Ascending aorta (tissue), 2 donors: ENCODE data around the gene VPS35. TPM values are rescaled to one million over a fixed set of nuclear protein-coding genes. Genes with fewer than 3 reads are reported as not detected.
A peak's percentile ranks its signal among the peaks of the same experiment; 100 is the strongest.

Source experiments
- DNase-seq, 2 donors: peaks; one replicate each; pipeline ENCODE4 v3.0.0-alpha.2; 2019; ENCODE audit warnings: low spot score in 2 of 2
- H3K27ac ChIP-seq, 2 donors: fragments of 200-600 bp; sonication (generic); one replicate each; pipeline ENCODE4 v1.5.1; 2016 to 2017; ENCODE audit warnings: mild to moderate bottlenecking in 1 of 2
- H3K27me3 ChIP-seq: fragments of 200-600 bp; sonication (generic); one replicate; pipeline ENCODE4 v1.5.1; 2017
- H3K36me3 ChIP-seq, 2 donors: fragments of 200-600 bp; sonication (generic); one replicate each; pipeline ENCODE4 v1.5.1; 2016
- H3K4me1 ChIP-seq, 2 donors: fragments of 200-600 bp; sonication (generic); one replicate each; pipeline ENCODE4 v1.5.1; 2016 to 2017; ENCODE audit warnings: mild to moderate bottlenecking in 1 of 2
- H3K4me3 ChIP-seq, 2 donors: fragments of 200-600 bp; sonication (generic); one replicate each; pipeline ENCODE4 v1.5.1; 2016 to 2017; ENCODE audit warnings: mild to moderate bottlenecking in 1 of 2
- H3K9me3 ChIP-seq, 2 donors: fragments of 200-600 bp; sonication (generic); one replicate each; pipeline ENCODE4 v1.5.1; 2016
- CTCF ChIP-seq, 3 experiments: fragments of 200-600 bp in 2 of 3; fragments of 450-650 bp in 1 of 3; sonication (generic) in 2 of 3; IDR thresholded peaks; one replicate each; pipeline ENCODE4 v1.5.1; 2016 to 2019; ENCODE audit warnings: antibody characterized with exemption in 3 of 3, mild to moderate bottlenecking in 1 of 3, moderate library complexity in 1 of 3
- intact Hi-C: fragments of 100-400 bp; cut with DNase I; formaldehyde crosslinking; loops from one replicate; pipeline ENCODE4 v1.15.1; 2023
- total RNA-seq: library from RNA; depleted of rRNA; stranded (reverse); fragments of >200 nt; gene quantifications from one replicate; pipeline ENCODE4 v1.1.0, GENCODE V29; 2016

The VPS35 gene
- total RNA-seq, 1 donor from 2014 or later: 31.9 TPM

- no peak for TF ChIP-seq CTCF (IDR thresholded peaks at IDR 0.05)
- H3K9me3 ChIP-seq: no peaks in the 10 kb centered on the region
- intact Hi-C loops: no loop called here
- H3K27ac ChIP-seq: no peak overlapping the region
- H3K27me3 ChIP-seq: no peaks in the 10 kb centered on the region
- H3K36me3 ChIP-seq: no peaks in the 10 kb centered on the region
- H3K4me1 ChIP-seq: peaks cover 3 to 9% of the 10 kb centered on the region in 2 donors
- no peak overlapping the region for H3K4me3 ChIP-seq
- no peak for DNase-seq
Observed at GRCh38 chr16:46621934-46622676, 66.9 kb downstream of the VPS35 start.

GRCh38 chr16:46621006-46621933 is 67.7 kb downstream of the VPS35 start, which contains the start of gene SHCBP1:
TSS of gene SHCBP1 (minus strand) at chr16:46621379. CDS start at chr16:46621359, 20 bp downstream.
- no peak within 1 kb of the TSS for H3K27ac ChIP-seq
- intact Hi-C loops: no loop called here
- H3K4me1 ChIP-seq: peaks cover 3 to 9% of the 10 kb centered on the region in 2 donors
- no peaks in the 10 kb centered on the region for H3K9me3 ChIP-seq
- H3K36me3 ChIP-seq: no peaks in the 10 kb centered on the region
- H3K27me3 ChIP-seq: no peaks in the 10 kb centered on the region
- H3K4me3 ChIP-seq: peak within 1 kb of the TSS; percentile 45 to 72
- DNase-seq: peak; percentile 43 to 87
- TF ChIP-seq CTCF (IDR thresholded peaks at IDR 0.05): no peak

GRCh38 chr16:46620266-46621005 is 68.5 kb downstream of the VPS35 start:
- Histone ChIP-seq H3K36me3 (no peaks in the 10 kb centered on the region), H3K9me3 (no peaks in the 10 kb centered on the region), H3K4me1 (peaks cover 3 to 9% of the 10 kb centered on the region in 2 donors), H3K27me3 (no peaks in the 10 kb centered on the region), H3K27ac (no peak overlapping the region), H3K4me3 (peak overlapping the region; percentile 45 to 72)
- intact Hi-C loops: no loop called here
- no peak for TF ChIP-seq CTCF (IDR thresholded peaks at IDR 0.05)
- no peak for DNase-seq

GRCh38 chr16:46618516-46618915 is 70.5 kb downstream of the VPS35 start:
- Histone ChIP-seq H3K4me1 (peaks cover 3 to 9% of the 10 kb centered on the region in 2 donors), H3K27me3 (no peaks in the 10 kb centered on the region), H3K4me3 (no peak overlapping the region), H3K9me3 (no peaks in the 10 kb centered on the region), H3K36me3 (no peaks in the 10 kb centered on the region), H3K27ac (no peak overlapping the region)
- DNase-seq: no peak
- no peak for TF ChIP-seq CTCF (IDR thresholded peaks at IDR 0.05)
- intact Hi-C loops: no loop called here

GRCh38 chr16:46614006-46614405 is 75.0 kb downstream of the VPS35 start:
- DNase-seq: no peak
- no peaks in the 10 kb centered on the region for H3K4me1 ChIP-seq
- no peaks in the 10 kb centered on the region for H3K36me3 ChIP-seq
- no peak for TF ChIP-seq CTCF (IDR thresholded peaks at IDR 0.05)
- no peaks in the 10 kb centered on the region for H3K27me3 ChIP-seq
- no peak overlapping the region for H3K4me3 ChIP-seq
- intact Hi-C loops: no loop called here
- no peak overlapping the region for H3K27ac ChIP-seq
- no peaks in the 10 kb centered on the region for H3K9me3 ChIP-seq
